HG03175 (cell line): Measurements from ENCODE around the gene METTL27.
"Not testable (repeated sequence)": the region's sequence is repeated elsewhere in the genome, so short reads cannot be mapped to it uniquely, and the experiment has no call there.

Experiments used
- ATAC-seq: cut with Tn5 transposase; IDR thresholded peaks from one replicate; pipeline ENCODE4 v1.9.1; 2021; ENCODE audit warnings: mild to moderate bottlenecking, moderate library complexity; ENCODE audit not compliant: unreplicated experiment

METTL27 gene

DNA sequence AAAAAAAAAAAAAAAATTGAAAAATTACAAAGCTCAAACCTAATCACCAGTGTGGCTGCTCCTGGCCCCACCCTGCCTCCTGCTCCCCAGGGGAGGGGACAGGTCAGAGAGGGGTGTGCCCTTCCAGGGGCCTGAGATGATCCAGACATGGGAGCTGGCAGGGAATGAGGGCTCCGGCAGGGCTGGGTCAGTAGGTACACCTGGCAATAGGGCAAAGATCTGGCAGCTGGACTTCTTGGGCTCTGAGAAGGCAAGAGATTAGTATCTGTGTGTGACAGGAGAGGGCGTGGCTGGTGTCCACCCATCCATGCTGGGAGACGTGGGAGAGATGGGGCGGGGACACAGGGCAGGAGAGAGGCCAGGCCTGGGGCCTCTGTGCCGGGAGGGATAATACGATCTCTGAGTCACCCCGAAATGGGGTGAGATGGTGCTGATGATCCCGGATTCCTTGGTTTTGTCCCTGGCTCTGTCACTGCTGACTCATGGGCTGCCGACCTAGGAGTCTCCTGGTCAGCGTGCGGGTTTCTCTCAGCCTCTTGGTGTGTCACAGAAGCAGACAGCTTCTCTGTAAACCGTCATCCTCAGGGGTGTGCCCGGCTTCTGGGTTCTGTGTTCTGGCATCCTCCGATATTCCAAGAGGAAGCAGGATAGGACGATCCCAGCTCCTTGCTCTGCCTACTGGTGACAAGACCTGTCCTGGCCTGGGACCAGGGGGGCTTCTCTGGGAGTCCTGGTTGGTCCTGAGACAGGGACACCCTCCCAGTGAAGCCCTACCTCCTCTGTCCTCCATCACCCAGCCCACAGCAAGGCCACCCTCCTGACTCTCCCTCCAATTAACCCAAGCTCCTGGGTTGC is 19.8 kb downstream of the METTL27 start:
- no peak for ATAC-seq

DNA sequence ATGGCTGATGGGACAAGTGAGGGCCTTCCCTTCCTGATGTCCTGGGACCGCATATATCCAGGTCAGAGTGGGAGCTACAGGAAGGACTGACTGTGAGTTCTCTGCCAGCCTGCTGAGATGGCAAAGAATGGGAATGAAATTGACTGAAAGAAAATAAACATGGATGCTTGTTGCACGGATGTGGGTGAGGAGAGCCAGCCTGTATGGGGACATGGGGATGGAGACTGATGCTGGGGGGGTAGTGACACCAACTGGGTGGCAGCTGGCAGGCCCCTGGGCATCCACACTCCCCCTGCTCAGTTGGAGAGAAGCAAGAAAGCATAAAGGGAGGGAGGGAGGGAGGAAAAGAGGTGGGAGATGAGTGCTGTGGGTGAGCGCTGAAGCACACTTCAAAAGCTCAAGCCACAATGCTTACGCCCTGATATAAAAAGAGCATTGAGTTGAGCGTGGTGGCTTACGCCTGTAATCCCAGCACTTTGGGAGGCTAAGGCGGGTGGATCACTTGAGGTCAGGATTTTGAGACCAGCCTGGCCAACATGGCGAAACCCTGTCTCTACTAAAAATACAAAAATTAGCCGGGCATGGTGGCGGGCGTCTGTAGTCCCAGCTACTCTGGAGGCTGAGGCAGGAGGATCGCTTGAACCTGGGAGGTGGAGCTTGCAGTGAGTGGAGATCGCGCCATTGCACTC is 20.6 kb downstream of the METTL27 start:
- not testable (repeated sequence) for ATAC-seq

- ATAC-seq, result no peak
These were observed 22.3 kb downstream of the METTL27 start for GRCh38 chr7:73820013-73820412.

GRCh38 chr7:73817121-73817520 is 25.2 kb downstream of the METTL27 start:
- ATAC-seq, result no peak

- ATAC-seq, result no peak
These were observed 26.9 kb downstream of the METTL27 start for GRCh38 chr7:73815436-73815835.

GRCh38 chr7:73812996-73813395 is 29.3 kb downstream of the METTL27 start:
- ATAC-seq, result no peak

DNA sequence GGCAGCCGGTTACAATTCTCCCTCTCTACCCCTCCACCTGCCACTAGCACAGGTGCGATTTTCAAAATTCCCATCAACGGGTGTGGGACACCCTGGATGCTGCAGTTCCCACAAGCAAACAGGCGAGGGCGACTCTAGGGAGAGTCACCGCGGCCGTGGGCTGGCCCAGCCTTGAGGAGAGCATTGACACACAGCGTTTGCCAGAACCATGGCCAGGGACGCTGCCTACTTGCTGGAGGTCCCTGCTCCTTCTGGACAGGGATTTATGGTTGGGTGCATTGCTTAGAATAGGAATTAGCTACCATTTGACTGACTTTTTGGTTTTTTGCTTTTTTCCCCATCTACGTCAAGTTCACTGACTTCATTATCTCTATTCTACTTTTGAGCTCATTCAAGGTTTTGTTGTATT is 30.6 kb downstream of the METTL27 start:
- no peak for ATAC-seq

DNA sequence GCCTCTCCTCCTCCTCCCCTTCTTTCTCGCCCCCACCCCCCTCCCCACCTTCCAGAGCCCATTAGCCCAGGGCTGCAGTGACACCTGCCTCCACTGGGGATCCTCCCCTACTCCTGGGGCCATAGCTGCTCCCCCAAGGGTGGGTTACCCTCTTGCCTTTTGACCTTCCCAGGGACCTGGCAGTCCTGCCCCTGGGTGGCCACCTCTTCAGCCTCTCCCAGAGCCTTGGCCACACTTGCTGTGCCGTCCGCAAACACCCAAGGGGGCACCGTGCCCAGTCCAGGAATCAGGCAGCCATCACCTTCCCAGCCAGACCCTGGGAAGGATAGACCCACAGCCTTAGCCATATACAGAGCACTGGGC is 31.3 kb downstream of the METTL27 start:
- no peak for ATAC-seq

DNA sequence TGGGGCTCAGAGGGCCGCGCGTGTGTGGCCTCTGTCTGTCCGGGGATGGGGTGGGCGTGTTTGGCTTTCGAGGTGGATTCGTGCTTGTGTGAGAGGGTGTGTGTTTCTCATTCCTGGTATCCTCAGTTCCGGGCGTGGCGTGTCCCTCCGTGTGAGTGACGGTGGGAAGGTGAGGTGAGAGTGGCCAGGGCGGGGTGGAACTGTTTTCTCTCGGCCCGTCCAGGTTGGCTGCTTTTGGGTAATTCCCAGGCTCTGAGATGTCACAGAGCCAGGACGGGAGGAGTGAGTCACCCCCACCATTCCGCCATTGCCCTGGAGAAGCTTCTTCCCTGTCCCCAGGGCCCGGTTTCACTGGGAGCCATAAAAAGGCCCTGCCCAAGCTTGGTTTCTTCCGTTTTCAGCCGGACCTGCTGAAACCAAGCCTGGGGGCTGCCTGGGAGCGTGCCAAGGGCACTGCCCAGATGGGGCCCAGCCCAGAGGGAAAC is 32.8 kb downstream of the METTL27 start:
- ATAC-seq, result no peak

DNA sequence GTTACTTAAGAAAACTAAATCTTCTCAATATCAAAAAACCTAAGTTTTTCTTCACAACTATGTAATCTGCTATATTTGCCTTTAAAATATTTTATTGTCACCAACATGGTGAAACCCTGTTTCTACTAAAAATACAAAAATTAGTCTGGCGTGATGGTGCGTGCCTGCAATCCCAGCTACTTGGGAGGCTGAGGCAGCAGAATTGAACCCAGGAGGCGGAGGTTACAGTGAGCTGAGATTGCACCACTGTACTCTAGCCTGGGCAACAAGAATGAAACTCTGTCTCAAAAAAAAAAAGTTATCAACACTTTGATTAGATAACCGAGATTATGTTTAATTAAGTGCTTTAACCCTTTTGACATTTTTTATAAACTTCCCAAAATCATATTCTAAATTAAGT is 39.9 kb downstream of the METTL27 start:
- ATAC-seq, result no peak

DNA sequence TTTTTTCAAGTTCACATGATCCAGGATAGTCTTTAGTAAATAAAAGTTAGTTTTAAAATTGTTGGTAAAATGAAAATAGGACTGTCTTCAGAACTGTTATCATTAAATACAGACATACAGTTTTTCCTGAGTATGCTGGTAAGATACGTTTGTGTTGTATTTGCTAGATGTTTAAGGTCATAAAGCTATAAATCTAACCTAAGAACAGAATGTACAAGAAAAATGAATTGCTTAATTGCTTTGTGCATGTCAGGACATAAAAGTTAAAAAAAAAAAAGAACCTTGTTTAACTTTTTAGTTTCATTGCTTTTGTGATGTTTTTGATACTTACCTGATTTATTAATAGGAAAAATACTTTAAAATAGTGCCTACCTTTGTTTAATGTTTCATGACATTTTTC is 40.7 kb downstream of the METTL27 start:
- ATAC-seq, result no peak

DNA sequence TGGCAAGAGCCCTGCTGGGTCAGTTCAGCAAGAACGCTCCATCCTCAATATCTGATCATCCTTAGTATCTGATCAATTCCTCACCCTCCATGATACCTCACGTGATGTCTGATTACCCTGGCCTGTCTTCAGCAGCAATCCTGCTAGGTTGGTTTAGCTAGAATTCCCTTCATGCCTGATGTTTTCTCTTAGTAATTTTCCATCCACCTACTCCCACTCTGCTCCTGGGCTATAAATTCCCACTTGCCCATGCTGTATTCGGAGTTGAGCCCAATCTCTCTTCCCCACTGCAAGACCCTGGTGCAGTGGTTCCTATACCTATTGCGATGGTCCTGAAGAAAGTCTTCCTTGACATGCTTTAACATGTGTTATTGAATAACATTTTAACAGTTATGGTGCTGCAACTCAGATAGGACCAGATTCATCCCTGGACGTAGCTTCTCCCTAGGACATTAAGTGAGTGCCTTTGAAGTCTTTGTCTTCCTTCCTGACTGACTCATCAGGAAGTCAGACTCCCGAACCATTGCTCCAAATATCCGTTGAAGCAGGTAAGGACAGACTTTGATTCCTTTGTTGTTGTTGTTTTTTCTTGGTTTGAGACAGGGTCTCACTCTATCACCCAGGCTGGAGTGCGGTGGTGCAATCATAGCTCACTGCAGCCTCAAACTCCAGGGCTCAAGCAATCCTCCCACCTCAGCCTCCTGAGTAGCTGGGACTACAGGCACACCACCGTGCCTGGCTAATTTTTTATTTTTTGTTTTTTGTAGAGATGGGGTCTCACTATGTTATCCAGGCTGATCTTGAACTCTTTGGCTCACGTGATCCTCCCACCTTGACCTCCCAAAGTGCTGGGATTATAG is 42.8 kb downstream of the METTL27 start:
- ATAC-seq, result no peak

GRCh38 chr7:73797176-73797575 is 45.1 kb downstream of the METTL27 start:
- not testable (repeated sequence) for ATAC-seq

DNA sequence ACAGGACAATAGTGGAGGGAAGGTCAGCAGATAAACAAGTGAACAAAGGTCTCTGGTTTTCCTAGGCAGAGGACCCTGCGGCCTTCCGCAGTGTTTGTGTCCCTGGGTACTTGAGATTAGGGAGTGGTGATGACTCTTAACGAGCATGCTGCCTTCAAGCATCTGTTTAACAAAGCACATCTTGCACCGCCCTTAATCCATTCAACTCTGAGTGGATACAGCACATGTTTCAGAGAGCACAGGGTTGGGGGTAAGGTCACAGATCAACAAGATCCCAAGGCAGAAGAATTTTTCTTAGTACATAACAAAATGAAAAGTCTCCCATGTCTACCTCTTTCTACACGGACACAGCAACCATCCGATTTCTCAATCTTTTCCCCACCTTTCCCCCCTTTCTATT is 45.7 kb downstream of the METTL27 start:
- not testable (repeated sequence) for ATAC-seq

- ATAC-seq, result not testable (repeated sequence)
These were observed 47.1 kb downstream of the METTL27 start for GRCh38 chr7:73795188-73795587.

GRCh38 chr7:73791170-73791690 is 51.1 kb downstream of the METTL27 start:
- not testable (repeated sequence) for ATAC-seq

DNA sequence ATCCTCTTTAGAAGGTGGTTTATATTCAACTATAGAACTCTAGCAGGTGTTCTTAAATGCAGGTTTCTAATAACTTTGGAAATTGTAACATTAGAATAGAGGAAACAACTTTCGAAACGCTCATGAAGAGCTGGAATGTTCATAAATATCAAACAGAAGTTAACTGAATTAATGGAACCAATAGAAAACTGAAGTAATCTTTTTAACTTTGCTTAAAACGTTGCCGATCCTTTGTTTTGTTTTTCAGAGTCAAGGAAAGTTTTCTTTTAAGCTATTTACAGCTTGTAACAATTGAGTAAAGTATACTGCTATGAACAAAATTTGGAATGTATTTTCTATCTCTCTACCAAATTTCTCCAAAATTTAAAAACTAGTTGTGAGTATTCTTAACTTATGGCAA is 53.3 kb downstream of the METTL27 start:
- ATAC-seq, result no peak

- not testable (repeated sequence) for ATAC-seq
These were observed 54.6 kb downstream of the METTL27 start for GRCh38 chr7:73787786-73788048.

- no peak for ATAC-seq
These were observed 55.7 kb downstream of the METTL27 start for GRCh38 chr7:73786588-73786987.
